Hindlimb muscle (tissue), 1 donor: ENCODE data around the gene CCDC112. TPM values are rescaled to one million over a fixed set of nuclear protein-coding genes. Genes with fewer than 3 reads are reported as not detected.
A peak's percentile ranks its signal among the peaks of the same experiment; 100 is the strongest.
"Not testable (repeated sequence)": the region's sequence is repeated elsewhere in the genome, so short reads cannot be mapped to it uniquely, and the experiment has no call there.

Experiments used
- DNase-seq: peaks from one replicate; pipeline ENCODE4 v3.0.0-alpha.2; 2013
- polyA plus RNA-seq: library from polyadenylated mRNA; unstranded; fragments of 120-200 nt; gene quantifications from one replicate; pipeline ENCODE4 v1.2.1, GENCODE V29; 2013; ENCODE audit not compliant: insufficient read length

The CCDC112 gene, protein sequence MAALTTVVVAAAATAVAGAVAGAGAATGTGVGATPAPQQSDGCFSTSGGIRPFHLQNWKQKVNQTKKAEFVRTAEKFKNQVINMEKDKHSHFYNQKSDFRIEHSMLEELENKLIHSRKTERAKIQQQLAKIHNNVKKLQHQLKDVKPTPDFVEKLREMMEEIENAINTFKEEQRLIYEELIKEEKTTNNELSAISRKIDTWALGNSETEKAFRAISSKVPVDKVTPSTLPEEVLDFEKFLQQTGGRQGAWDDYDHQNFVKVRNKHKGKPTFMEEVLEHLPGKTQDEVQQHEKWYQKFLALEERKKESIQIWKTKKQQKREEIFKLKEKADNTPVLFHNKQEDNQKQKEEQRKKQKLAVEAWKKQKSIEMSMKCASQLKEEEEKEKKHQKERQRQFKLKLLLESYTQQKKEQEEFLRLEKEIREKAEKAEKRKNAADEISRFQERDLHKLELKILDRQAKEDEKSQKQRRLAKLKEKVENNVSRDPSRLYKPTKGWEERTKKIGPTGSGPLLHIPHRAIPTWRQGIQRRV
- 11.3 TPM for polyA plus RNA-seq

GRCh38 chr5:115296124-115297022 is at the start of gene CCDC112:
Gene CCDC112, minus strand, starts transcription at chr5:115296654. Its CDS starts 111 bp downstream, at chr5:115296543.
- peak; percentile 37 for DNase-seq

DNA sequence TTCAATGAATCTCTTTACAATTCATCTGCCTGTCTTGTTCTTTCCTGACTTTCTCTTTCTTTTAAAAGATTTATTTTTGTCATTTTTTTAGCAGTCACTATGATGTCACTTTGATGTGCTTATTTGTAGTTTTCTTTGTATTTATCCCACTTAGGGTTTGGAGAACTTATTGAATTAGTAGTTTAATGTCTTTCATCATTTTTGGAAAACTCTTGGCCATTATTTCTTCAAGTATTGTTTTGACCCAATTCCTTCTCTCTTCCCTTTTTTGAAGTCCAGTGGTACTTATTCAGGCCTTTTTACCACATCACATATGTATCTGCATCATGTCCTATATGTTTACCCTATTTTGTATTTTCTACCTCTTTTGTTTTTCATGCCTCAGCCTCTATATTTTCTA is 48.9 kb upstream of the CCDC112 start:
- DNase-seq = no peak

GRCh38 chr5:115343855-115344254 is 47.4 kb upstream of the CCDC112 start:
- DNase-seq = no peak

GRCh38 chr5:115342590-115343377 is 46.3 kb upstream of the CCDC112 start:
- no peak for DNase-seq

- DNase-seq = no peak
Observed at GRCh38 chr5:115341745-115342144, 45.3 kb upstream of the CCDC112 start.

DNA sequence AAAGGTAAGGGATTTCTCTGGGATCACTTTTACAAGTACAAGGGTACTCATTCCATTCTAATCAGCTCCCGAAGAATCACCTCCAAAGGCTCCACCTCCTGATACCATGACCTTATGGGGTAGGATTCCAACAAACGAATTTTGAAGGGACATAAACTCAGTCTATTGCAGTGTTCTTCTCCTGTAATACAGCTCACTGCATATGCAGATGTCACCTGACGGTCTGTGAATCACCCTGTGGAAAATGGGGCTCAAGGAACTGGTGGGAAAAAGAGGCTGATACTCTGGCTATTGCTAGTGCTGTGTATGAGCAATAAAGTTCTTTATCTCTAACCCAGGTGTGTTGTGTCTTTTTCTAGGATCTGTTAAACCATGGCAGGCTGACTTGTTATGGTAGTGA is 42.4 kb upstream of the CCDC112 start:
- no peak for DNase-seq

DNA sequence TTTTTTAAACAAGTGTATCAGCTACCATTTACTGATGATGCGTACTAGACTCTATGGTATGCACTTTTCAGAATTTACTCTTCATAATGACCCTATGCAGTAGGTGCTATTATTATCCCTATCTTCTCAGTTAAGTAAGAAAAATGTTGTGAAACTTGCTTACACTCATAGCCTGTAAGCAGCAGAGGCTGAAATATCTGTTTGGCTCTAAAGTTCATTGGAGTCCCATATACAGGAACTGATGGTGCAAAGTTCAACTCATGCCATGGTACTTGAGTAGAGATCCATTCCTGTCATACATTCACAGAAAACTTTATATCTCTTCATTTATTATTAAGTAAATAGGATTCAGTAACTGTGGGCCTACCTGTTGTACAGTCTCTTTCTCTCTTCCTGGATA is 41.4 kb upstream of the CCDC112 start:
- no peak for DNase-seq

GRCh38 chr5:115336964-115337363 is 40.5 kb upstream of the CCDC112 start:
- no peak for DNase-seq

DNA sequence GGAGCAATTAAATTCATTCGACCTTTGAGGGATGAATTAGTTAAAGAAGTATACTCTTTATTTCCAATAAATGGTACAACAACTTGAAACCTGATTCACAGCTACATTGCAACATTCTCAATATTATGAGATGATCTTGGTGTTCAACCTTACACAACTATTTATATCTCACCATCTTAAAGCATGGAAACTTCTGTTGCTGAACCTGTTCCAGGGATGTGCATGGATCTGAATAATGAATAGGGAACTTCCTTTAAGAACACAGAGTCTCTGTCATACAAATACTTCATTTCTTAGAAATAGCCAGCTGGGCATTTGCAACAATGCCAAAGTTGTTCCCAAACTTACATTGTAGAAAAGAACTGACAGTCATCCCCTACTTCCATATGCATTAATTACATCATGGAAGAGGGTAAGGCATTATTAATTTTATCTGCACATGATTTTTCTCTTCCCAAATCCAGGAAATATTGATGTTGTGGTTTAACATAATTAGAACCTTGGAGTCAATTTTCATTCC is 39.8 kb upstream of the CCDC112 start:
- no peak for DNase-seq

DNA sequence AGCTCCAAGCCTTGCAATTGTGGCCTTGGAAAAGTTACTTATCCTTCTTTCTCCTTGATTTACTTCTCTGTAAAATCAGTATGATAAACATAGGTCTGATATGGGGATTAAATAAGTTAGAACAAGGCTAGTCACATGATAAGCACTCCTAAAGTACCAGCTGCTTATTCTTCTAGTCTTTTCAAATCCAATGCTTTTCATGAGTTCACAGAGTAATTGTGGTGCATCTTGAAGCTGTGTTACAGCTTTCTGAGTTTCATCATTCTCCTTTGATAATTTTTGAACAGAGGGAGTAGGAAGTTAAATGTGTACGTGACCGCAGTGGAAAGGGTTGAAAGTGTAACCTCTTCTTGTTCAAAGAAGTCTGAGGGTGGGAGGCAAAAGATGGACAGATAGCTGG is 38.8 kb upstream of the CCDC112 start:
- DNase-seq = no peak

DNA sequence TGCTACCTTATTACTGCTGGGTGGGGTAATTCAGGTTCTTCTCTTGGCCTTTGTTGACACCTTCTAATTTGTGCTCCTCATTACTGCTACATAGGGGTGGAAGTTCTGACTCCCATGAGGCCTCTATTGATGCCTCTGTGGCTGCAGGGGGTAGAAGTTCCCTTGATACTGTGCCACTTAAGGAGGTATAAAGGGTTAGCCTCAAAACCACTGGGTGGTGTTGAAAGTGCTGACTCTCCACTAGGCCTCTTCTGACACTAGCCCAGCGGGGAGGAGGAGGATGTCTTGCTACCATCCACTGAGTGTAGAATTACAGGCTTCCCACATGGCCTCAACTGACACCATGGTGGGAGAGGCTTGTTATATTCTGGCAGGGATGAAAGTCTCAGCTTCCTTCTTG is 36.7 kb upstream of the CCDC112 start:
- no peak for DNase-seq

GRCh38 chr5:115330830-115331229 is 34.4 kb upstream of the CCDC112 start:
- no peak for DNase-seq

- DNase-seq = no peak
Observed at GRCh38 chr5:115329475-115329874, 33.0 kb upstream of the CCDC112 start.

DNA sequence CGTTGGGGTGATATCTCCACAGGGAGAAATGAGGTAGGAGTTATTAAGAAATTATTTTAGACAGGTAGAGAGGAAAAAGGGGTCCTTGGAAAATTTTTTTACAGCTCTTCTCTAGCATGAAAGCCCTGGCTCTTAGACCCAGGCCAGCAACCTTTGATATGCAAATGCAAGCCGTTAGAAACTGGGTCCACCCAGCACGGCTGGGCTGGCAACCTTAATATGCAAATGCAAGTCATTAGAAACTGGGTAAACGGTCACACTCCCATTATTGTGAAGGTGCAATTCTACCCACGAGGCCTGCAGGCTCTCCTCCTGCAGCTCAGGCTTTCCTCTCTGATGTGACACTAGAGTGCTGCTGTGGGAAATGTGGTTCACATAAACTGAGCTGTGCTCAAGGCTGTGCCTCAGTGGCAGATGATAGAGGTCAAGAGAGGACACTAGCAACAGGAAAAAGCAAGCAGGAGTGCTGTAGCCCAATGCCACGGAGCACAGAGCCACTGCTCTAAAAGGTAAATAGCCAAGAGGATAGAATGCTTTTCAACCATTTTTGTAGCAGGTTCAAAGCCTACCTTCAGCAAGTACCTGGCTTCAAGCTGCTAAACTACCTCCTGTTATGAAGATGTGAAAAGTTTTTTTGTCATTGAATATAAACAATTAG is 32.3 kb upstream of the CCDC112 start:
- not testable (repeated sequence) for DNase-seq

DNA sequence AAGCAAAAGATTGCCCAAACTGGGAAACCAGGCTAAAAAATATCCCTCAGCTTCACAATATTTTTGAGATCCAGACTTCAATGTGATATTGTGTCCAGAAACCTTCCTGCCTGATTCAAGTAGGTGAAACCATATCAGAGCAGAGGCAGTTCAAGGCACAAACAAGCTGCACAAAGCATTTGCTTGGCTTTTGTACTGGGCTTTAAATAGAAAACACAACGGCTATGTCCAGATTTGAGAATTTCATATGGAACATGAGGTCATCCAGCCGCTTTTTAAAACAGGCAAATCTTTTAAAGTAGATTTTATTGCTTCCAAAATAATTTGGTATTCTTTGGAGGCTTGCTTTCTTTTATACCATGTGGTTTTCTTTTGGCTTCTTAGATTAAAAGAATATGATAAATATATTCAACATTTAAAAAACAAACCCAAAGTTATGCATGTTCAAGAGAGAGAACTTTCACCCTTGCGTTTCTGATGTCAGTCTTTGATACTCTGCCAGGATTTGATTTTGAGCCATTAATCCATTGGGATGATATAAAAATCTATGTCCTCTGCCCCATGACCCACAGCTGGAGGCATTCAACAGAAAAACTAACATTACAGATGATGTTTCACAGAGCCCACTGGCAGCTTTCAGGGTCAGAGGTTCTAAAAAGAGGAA is 29.0 kb upstream of the CCDC112 start:
- DNase-seq = peak; percentile 23

GRCh38 chr5:115324021-115324420 is 27.6 kb upstream of the CCDC112 start:
- no peak for DNase-seq

DNA sequence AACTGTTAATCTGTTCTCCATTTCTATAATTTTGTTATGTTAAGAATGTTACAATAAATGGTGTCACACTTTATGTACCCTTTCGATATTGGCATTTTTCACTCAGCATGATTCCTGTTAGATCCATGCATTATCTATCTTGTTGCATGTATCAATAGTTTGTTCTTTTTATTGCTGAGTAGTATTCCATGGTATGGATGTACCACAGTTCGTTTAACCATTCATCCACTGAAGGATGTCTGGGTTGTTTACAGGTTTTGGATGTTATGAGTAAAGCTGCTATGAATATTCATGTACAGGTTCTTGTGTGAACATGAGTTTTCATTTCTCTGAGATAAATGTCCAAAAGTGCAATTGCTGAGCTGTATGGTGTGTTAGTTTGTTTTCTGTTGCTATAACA is 26.3 kb upstream of the CCDC112 start:
- no peak for DNase-seq

GRCh38 chr5:115321309-115321708 is 24.9 kb upstream of the CCDC112 start:
- DNase-seq = no peak

DNA sequence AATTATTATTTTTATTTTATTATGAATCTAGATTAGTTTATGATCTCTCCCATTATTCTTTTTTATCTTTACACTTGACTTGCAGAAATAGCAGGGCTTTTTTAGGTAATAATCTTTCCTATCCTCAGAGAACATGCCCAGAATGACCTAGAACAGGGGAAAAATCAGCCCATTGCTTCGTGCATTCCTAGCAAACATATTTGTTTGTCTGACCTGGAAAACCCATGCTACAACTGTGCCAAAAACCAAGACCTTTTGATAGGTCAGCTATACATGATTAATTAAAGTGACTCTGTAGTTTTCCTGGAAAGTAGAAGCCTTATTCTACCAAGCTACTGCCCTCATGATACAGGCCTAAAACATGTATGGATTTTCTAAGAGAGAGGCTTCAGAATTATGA is 24.1 kb upstream of the CCDC112 start:
- DNase-seq = no peak

GRCh38 chr5:115320006-115320405 is 23.6 kb upstream of the CCDC112 start:
- DNase-seq = no peak

DNA sequence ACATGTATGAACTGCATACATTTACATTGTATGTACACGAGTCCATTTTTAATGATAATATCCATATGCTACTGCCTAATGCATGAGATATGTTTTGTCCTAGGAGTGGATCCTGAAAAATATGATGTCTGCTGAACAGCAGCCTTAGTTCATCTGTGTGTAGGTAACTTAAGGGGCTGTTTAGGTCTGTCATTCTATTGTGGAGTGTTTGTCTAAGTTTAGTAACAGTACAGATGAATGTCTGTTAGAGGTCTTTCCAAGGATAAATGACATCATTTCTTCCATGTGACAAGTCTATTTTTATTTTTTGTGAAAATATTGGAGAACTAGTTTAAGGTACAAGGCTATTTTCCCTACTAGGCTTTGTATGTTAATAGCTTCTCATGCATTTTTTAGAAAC is 22.6 kb upstream of the CCDC112 start:
- no peak for DNase-seq
